ENCODE measurements around the gene GTSE1.

Gene GTSE1

GRCh38 chr22:46275455-46276122 is 21.1 kb upstream of the GTSE1 start:
- no peak overlapping the region for H3K4me3 ChIP-seq (ENCODE audit: control insufficient read depth, low read depth, low read length)
- TF ChIP-seq, protein P1, sequence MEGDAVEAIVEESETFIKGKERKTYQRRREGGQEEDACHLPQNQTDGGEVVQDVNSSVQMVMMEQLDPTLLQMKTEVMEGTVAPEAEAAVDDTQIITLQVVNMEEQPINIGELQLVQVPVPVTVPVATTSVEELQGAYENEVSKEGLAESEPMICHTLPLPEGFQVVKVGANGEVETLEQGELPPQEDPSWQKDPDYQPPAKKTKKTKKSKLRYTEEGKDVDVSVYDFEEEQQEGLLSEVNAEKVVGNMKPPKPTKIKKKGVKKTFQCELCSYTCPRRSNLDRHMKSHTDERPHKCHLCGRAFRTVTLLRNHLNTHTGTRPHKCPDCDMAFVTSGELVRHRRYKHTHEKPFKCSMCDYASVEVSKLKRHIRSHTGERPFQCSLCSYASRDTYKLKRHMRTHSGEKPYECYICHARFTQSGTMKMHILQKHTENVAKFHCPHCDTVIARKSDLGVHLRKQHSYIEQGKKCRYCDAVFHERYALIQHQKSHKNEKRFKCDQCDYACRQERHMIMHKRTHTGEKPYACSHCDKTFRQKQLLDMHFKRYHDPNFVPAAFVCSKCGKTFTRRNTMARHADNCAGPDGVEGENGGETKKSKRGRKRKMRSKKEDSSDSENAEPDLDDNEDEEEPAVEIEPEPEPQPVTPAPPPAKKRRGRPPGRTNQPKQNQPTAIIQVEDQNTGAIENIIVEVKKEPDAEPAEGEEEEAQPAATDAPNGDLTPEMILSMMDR (IDR thresholded peaks at IDR 0.05; ENCODE audit: control insufficient read depth, insufficient read depth, low read depth, low read length, missing control alignments), result no peak
- no peak for DNase-seq (ENCODE audit: low read depth)

- DNase-seq (ENCODE audit: low read depth), result no peak
- no peak overlapping the region for H3K4me3 ChIP-seq (ENCODE audit: control insufficient read depth, low read depth, low read length)
- TF ChIP-seq, protein P1 (IDR thresholded peaks at IDR 0.05; ENCODE audit: control insufficient read depth, insufficient read depth, low read depth, low read length, missing control alignments), result no peak
These were observed 20.1 kb upstream of the GTSE1 start for GRCh38 chr22:46276563-46276962.

GRCh38 chr22:46278656-46279645 is 17.7 kb upstream of the GTSE1 start:
- TF ChIP-seq, protein P1 (IDR thresholded peaks at IDR 0.05; ENCODE audit: control insufficient read depth, insufficient read depth, low read depth, low read length, missing control alignments), result no peak
- no peak overlapping the region for H3K4me3 ChIP-seq (ENCODE audit: control insufficient read depth, low read depth, low read length)
- DNase-seq (ENCODE audit: low read depth), result no peak

DNA sequence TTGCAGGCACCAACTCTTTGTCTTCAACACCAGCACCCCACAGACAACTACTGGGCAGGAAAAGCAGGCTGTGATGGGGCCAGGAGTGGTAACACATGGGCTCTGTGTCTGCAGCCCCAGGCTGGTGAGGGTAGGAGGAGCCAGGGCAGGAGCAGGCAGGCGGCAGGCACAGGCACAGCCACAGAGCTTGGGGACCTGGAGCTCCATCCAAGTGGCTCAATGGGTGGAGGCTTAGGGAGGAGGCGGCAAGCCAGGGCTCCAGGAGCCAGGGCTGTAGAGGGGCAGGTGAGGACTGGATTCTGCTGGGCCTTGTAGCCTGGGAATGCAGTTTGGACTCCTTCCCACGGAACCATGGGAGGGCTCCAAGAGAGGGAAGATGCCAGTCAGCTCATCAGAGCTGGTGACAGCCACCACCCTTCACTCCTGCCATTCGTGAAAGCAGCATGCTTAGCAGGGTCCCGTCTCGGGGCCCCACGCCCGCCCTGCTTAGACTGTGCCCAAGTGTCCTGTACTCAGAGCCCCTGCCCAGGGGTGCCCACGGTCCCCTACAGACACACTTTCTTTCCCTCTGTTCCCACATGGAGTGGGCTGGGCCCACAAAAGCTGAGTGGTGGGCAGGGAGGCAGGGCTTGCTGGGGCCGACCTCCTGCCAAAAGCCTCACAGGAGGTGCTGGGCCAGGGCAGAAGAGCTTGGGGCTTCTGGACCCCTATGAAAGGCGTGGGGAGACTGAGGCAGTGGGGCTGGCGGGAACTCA is 16.4 kb upstream of the GTSE1 start:
- TF ChIP-seq, protein P1 (IDR thresholded peaks at IDR 0.05; ENCODE audit: control insufficient read depth, insufficient read depth, low read depth, low read length, missing control alignments), result no peak
- DNase-seq (ENCODE audit: low read depth), result no peak
- no peak overlapping the region for H3K4me3 ChIP-seq (ENCODE audit: control insufficient read depth, low read depth, low read length)

- H3K4me3 ChIP-seq (ENCODE audit: control insufficient read depth, low read depth, low read length), result no peak overlapping the region
- TF ChIP-seq, protein P1 (IDR thresholded peaks at IDR 0.05; ENCODE audit: control insufficient read depth, insufficient read depth, low read depth, low read length, missing control alignments), result no peak
- DNase-seq (ENCODE audit: low read depth), result no peak
These were observed 15.6 kb upstream of the GTSE1 start for GRCh38 chr22:46280999-46281623.

All from AG09309 (cell line).